ENCODE data around the gene MSI2.
"Not testable (repeated sequence)": the region's sequence is repeated elsewhere in the genome, so short reads cannot be mapped to it uniquely, and the experiment has no call there.

The MSI2 gene

DNA sequence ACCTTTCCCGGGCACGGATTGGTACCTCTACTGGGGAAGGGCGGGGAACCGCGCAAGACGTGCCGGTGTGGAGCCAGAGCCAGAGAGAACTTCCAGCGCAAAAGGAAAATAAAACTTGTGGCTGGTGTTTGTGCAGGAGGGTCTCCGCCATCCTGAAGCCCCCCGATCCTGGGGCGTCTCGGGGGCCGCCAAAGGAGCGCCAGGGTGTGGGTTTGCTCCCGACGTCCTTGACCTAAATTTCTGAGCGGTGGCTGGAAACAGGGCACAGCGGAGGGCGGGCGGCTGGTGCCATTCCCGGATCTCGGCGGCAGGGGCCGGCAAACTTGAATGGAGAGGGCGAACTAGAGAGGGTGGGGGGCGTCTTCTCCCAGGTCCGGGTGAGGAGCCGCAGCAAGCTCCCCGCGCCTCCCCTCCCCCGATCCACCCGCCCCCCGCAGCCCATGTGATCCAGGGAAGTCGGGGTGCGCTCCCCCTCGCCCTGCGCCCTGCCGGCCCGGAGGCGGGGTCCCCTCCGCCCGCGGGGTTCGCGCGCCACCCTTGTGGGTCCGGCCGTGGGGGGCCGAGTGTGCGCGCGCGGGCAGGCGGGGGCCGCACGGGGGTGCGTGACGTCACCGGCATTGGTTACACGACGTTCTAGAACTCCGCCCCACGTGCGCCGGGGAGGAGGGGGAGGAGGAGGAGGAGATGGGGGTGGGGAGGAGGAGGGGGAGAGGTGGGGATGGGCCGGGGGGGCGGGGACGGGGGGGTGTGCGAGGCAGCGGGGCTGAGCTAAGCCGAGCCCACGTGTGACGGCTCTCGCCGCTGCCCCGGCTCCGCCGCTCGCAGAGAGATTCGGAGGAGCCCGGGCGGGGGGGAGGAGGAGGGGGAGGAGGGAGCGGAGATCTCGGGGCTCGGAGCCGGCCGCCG lies at the start of gene MSI2:
MSI2 (plus strand) TSS at position 748 of the 906 bp plus-strand sequence. CDS start 220 bp downstream, outside the sequence.
- peak; percentile 92 for DNase-seq (ENCODE audit: low spot score)

DNA sequence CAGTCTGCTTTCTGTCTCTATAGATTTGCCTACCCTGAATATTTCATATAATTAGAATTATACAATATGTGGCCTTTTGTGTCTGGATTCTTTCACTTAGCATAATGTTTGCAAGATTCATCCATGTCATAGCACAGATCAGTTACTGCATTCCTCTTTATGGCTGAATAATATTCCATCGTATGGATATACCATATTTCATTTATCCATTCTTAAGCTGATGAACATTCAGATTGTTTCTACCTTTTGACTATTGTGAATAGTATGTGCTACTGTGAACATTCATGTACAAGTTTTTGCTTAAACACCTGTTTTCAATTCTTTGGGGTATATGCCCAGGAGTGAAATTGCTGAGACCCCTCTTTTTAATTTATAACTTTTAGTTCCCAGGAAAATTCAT lies 49.4 kb upstream of the MSI2 start:
- no peak for DNase-seq (ENCODE audit: low spot score)

DNA sequence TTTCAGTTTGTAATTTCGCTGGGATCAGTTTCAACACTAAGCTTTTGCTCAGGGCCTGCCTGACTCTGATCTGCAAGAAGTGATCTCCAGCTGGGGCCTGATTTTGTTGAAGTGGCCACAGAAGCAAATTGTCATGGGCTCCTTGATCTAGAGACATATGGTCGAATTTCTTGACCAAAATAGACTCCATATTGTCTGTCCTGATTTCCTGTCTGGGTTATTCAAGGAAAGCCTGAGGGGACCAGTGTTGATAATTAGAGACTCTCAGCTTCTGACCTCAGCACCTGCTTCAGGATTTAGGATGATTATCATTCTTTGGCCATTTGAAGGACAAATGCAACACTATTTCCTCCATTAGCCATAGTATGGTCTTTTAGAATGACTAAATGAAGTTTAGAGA lies 48.9 kb upstream of the MSI2 start:
- no peak for DNase-seq (ENCODE audit: low spot score)

DNA sequence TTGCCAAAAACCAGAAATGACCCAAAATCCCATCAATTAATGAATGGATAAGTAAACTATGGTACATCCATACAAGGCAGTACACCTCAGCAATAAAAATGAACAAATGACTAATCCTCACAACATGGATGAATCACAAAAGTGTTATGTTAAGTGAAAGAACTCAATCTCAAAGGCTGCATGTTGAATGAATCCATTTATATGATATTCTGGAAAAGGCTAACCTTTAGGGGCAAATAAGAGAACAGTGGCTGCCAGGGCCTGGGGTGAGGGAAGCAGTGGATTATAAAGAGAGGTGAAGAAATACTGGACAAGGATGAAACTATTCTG lies 46.1 kb upstream of the MSI2 start:
- DNase-seq (ENCODE audit: low spot score) = no peak

DNA sequence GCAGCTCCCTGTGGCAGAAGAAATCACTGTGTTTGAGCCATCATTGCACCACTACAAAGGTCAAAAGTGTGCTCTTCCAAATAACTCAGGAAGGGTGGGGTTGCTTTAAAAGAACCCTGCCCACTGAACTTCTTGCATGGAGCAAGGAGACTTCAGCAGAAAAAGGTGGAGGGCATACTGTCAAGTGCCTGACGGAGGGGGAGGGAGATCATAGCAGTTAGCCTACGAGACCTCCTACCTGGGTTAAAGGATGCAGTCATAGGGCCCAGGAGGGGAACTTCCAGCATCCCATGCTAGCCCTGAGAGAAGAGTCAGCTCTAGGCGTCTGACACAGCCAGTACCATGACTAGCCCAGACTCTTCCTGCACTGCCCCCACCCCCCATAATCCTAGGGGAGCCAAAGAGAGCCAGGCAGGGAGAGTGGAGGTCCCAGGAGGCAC lies 45.3 kb upstream of the MSI2 start:
- no peak for DNase-seq (ENCODE audit: low spot score)

DNA sequence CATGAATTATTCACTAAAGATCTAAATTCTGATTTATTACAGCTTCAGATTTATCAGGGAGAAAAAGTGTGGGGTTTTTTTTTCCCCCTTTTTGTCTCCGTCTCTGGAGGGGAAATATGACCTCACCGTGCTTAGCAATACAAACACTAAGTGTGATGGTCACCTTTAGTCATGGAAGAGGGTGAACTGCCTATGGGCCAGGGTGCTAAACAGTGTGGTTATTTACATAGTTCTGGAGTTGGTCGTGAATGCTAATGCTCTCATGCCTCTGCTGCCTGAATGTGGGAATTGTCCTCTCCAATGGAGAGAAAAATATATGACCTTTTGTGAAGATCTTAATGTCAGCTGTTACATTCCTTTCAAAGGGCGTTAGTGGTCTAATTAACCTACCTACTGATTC lies 44.8 kb upstream of the MSI2 start:
- no peak for DNase-seq (ENCODE audit: low spot score)

DNA sequence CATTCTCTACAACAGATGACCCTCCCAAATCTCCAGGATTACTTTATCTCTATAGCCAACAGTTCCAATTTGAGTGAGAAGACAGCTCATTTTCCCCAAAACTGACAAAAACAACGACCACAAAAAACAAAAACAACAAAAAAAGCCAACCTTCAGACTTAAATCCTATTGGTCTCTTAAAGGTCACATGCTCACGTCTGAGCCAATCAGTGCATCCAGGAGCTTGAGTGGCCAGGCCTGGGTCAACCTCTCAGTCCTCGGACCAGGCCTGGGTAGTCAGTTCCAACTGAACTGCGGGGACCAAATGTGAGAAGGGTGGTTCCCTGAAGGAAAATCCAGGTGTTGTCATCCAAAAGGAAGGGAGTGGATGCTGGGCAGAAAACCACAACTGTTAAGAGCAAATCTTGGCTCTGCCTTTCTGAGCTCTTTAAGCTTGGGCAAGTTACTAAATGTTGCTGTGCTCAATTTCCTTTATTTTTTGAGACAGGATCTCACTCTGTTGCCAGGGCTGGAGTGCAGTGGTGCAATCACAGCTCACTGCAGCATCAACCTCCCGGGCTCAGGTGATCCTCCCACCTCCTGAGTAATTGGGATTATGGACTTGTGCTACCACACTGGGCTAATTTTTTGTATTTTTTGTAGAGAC lies 43.0 kb upstream of the MSI2 start:
- no peak for DNase-seq (ENCODE audit: low spot score)

DNA sequence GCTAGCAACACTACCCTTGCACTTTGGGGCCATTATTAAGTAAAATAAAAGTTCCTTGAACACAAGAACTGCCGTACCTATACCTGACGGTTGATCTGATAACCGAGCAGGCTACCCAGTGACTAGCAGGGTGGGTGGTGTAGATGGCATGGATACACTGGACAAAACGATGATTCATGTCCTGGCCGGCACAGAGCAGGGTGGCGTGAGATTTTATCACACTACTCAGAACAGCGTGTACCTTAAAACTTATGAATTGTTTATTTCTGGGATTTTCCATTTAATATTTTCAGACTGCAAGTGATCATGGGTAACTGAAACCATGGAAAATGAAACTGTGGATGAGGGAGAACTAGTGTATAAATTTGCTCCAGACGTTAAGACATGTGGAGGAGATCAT lies 41.0 kb upstream of the MSI2 start:
- DNase-seq (ENCODE audit: low spot score) = no peak

DNA sequence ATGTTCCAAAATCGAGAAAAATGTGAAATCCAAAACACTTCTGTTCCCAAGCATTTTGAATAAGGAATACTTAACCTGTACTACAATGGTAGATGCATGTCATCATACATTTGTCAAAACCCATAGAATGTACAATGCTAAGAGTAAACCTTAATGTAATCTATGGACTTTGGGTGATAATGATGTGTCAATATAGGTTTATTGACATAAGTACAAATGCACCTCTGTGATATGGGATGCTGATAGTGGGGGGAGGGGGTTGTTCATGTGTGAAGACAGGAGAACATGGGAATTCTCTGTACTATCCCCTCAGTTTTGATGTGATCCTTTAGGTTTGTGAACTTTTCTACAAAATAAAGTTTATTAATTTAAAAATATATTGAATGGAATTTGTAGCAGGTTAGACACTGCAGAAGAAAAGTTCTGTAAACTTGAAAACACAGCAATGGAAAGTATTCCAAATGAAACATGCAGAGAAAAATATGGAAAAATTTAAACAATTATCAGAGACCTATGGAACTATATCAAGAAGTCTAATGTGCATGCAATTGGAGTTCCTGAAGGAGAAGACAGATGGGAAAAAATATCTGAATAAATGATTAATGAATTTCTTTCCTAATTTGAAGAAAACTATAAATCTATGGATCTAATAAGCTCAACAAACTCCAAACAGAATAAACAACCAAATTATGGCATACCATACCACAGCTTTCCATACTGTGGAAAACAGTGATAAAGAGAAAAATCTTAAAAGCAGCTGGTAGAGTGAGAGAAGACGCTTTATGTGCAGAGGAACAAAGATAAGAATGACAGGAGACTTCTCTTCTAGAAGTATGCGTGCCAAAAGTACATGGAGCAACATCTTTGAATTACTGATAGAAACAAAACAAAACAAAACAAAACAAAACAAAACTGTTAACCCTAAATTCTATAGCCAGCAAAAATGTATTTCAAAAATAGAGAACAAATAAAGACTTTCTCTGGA lies 34.7 kb upstream of the MSI2 start:
- DNase-seq (ENCODE audit: low spot score) = no peak

DNA sequence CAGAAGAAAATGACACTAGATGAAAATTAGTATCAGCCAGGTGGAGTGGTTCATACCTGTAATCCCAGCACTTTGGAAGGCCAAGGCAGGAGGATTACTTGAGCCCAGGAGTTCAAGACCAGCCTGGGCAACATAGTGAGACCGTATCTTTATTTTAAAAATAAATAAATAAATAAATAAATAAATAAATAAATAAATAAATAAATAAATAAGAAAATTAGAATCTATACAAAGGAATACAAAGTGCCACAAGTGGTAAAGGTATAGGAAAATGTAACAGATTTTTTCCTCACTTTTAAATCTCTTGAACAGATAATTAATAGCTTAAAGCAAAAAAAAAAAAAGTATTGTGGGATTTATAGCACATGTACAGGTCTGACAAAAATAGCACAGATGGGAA lies 33.9 kb upstream of the MSI2 start:
- DNase-seq (ENCODE audit: low spot score) = not testable (repeated sequence)

DNA sequence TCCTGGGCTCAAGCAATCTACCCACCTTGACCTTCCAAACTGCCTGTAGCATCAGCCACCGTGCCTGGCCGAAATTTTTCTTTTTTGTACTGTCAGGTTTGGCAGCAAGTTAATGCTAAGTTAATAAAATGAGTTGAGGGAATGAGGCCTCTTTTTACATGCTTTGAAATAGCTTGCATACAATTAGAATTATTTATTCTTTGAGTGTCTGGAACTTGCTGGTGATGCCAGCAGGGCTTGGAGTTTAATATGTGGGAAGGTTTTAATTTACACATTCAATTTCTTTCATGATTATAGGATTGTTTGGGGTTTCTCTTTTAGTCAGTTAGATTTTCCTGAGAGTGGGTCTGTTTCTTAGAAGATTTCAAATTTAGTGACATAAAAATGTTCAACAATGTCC lies 31.2 kb upstream of the MSI2 start:
- no peak for DNase-seq (ENCODE audit: low spot score)

DNA sequence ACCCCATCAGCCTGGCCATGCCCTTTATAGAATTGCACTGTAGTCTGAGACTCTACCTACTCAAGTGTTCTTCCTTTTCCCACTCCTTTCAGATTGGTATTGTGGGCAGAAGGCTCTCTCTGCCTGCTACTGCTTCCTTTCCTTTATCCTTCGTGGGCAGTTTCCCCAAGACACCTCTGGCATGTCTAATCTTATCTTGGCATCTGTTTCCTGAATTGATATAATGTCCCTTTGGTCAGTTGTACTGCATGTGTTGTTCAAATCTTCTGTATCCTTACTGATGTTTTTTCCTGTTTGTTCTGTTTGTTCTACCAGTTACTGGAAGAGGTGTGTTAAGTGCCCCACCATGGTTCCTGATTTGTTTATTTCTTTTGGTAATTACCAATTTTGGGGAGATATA lies 29.5 kb upstream of the MSI2 start:
- DNase-seq (ENCODE audit: low spot score) = no peak

DNA sequence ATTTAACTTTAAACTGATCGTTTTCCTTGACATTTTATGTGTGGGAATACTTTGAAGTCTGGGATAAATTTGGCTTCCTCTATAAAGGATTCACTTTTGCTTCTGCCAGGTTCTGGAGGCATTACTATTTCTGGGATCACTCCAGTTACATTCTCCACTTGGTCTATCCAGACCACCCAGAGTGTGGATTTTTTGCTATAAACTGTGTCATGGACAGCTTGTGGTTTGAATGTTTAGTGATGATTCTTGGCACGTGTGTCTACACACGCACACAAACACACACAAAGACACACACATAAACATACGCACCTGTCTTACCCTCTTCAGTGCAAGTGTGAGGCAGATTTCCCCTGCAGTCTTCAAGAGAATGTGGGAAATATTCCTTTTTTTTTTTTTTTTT lies 27.4 kb upstream of the MSI2 start:
- DNase-seq (ENCODE audit: low spot score) = no peak

DNA sequence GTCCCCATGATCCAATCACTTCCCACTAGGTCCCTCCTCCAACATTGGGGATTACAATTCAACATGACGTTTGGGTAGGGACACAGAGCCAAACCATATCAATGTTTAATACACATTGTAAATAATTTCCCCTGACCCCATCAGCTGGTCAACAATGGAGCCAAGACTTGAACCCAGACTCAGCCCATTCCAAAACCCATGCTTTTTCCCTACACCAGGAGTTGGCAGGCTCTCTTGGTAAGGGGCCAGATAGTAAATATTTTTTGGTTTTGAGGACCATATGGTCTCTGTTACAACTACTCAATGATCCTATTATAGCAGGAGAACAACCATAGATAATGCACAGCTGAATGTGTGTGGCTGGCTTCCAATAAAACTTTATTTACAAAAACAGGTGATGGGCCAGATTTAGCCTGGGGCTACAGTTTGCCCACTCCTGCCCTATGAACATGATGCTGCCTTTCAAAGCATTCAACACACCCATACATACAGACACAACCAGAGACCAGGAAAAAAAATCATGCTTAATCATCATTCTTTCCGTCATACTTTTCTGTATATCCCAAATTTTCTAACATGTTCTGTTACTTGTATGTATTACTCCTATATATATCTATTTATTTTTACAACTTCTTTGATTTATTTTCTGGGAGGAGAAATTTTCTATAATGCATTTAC lies 22.1 kb upstream of the MSI2 start:
- DNase-seq (ENCODE audit: low spot score) = no peak

DNA sequence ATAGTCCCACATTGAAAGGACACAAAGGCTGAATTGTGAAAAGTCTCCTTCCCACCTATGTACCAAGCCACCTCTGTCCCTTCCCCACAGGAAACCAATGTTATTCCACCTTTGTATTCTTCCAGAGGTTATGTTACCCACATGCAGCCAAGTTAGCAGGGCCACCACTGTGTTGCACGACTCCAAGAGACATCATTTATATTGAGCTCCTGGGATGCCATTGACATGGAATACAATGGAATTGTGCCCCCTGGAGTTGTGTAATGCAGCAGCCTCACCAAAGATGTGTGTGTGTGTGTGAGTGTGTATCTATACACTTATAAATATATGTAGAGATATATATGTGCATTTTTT lies 21.6 kb upstream of the MSI2 start:
- DNase-seq (ENCODE audit: low spot score) = no peak

DNA sequence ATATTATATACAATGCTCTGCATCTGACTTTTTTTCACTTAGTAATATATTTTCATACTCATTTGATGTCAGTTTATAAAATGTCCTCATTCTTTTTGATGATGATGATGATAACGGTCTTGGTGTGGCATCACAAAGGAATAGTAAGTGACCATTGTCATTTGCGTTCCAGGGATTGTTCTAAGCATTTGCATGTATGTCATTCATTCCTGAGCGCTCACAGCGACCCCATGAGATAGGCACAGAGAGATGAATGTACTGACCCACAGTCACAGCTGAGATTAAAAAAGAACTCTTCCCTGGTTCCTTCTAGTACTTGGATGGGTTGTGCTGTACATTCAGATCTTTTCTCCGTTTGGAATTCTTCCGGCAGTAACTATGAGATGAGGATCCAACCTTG lies 21.2 kb upstream of the MSI2 start:
- no peak for DNase-seq (ENCODE audit: low spot score)

DNA sequence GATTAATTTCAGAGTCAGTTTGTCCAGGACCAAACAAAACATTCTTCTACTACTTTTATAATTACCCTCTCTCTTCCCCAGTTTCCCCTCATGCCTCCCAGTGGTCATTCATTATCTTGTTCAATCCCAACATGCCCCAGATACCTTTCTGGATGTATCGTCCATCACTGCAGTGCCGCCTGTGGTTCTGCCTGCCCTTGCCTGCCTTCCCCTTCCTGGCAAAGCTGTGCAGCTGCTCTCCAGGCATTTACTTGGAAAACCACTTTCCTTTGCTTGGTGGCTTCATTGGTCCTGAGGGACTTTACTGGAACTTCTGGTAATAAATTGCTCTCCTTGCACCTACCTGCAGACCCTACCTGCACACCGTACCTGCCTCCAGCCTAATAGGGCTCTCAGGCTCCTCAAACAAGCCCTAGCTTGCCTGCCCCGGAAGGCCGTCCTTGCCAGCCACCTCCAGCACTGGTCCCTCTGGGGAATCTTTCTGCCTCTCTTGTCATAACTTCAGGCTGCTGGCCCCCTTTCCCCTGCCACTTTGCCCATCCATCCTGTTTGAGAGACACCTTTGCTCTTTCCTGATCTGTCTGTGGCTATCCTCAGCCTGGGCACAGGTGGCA lies 19.5 kb upstream of the MSI2 start:
- DNase-seq (ENCODE audit: low spot score) = no peak

DNA sequence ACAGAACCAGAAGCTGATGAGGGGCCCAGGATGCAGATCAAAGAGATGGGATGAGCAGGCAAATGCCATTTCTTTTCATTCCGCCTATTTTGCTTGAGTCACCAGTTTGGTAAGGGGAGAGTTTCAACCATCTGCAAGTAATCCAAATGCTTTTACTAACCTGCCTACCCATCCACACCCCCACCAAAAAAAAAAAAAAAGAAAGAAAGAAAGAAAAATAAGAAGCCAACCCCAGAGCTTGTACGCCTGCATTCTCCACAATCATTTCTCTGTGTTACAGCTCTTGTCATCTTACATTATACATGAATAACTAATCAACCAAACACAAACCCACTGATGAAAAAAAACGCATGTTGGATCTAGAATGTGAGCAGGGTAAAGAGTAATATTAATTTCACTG lies 15.7 kb upstream of the MSI2 start:
- DNase-seq (ENCODE audit: low spot score) = no peak

DNA sequence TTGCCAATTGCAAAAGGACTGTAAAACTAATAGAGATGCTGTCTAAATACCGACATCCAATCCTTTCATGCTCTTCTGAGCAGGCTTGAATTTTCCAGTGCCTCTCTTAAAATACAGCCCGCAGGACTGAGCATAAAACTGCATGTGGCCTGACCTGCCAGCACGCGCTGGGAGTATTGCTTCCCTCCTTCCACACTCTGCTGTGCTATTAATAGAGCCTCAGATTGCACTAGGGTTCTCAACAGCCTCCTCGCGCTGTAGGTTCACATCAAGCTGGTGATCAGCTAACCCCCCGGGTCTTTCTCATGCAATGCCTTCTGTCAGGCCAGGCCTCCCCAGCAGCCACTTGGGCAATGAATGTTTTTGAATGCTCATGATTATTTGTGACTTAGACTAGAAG lies 14.2 kb upstream of the MSI2 start:
- no peak for DNase-seq (ENCODE audit: low spot score)

DNA sequence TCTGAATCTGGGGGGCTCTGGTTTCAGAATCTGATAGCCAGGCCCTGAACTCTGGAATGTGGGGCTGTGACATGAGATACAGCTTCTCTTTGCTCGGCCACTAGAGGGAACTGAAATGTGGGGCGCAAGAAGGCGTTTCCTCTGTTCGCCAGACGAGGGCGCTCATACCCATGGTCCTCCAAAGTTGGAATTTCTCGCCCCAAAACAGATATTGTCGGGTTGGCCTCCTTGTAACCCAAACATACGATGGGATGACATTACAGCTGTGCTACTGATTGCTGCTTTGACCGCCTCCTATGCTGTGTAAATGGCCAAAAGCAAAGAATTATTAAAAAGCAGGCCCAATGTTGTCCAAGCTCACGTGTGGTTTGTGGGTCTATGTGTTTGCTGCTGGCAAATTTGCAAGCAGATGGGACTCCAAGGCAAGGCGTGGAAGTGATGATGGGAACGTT lies 13.1 kb upstream of the MSI2 start:
- DNase-seq (ENCODE audit: low spot score) = peak; percentile 88

DNA sequence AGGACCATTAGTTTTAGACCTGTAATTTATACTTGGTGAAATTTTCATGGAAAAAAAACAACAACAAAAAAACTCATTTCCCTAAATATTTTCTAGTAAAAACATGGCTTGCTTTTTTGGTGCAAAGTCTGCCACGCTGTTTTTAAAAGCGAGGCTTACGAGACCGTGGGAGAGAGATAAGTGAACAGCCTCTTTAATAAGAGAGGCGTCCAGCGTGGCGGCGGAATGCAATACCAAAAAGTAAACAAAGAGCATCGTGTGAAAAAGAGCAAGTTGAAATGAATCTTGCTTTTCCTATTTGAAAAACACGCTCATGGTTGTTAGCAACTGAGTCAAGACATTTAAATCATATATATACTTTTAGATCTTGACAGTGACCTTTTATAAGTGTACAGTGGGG lies 10.5 kb upstream of the MSI2 start:
- DNase-seq (ENCODE audit: low spot score) = no peak

DNA sequence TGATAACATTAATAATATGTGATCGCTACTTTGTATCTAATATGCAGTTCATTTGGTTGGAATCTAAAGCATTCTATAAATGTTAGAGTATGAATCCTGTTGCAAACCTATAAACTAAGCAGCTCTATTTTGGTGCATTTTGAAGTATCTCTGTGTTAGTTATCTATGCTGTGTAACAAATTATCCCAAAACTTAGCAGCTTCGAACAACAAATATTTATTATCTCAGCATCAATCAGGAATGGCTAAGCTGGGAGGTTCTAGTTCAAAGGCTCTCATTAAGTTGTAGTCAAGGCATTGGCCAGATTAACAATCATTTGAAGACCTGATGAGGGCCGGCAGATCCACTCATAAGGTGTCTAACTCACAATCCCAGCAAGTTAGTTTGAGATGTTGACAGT lies 10.1 kb upstream of the MSI2 start:
- DNase-seq (ENCODE audit: low spot score) = no peak
